ENCODE results near the gene SRSF3. TPM values are rescaled to one million over a fixed set of nuclear protein-coding genes. Genes with fewer than 3 reads are reported as not detected.
"Not testable (repeated sequence)": the region's sequence is repeated elsewhere in the genome, so short reads cannot be mapped to it uniquely, and the experiment has no call there.

Gene SRSF3
- total RNA-seq, 1 donor from 2014 or later, result 297 TPM

- Mint-ChIP-seq H3K36me3 (peaks cover 64% of the 10 kb centered on the region), H3K4me1 (peaks cover 8% of the 10 kb centered on the region), H3K4me3 (no peak overlapping the region), H3K9me3 (no peaks in the 10 kb centered on the region), H3K27ac (no peak overlapping the region), H3K27me3 (ENCODE audit: insufficient read depth, low read depth) (peaks cover 6% of the 10 kb centered on the region)
- H4K20me1 ChIP-seq (ENCODE audit: low read depth), result peaks cover 83% of the 10 kb centered on the region
- no peaks in the 10 kb centered on the region for H3K4me1 ChIP-seq
- peaks cover 45% of the 10 kb centered on the region for H3K79me2 ChIP-seq (ENCODE audit: low read depth)
- no peaks in the 10 kb centered on the region for H3K9me3 ChIP-seq (ENCODE audit: low read depth)
- TF ChIP-seq EZH2phosphoT487 (IDR thresholded peaks at IDR 0.05) (no peak), EZH2 (IDR thresholded peaks at IDR 0.05) (no peak), CTCF (IDR thresholded peaks at IDR 0.05) (no peak)
- H3F3A ChIP-seq (ENCODE audit: low read depth), result peaks cover 97% of the 10 kb centered on the region
- no peak overlapping the region for H3K4me2 ChIP-seq
- no peak overlapping the region for H3K9ac ChIP-seq
- no peak overlapping the region for H3K4me3 ChIP-seq
- H3K27me3 ChIP-seq, result no peaks in the 10 kb centered on the region
- no peak overlapping the region for H3K27ac ChIP-seq
- peaks cover 18% of the 10 kb centered on the region for H3K36me3 ChIP-seq
- H2AFZ ChIP-seq (replicated peaks), result no peak overlapping the region
- no peak for DNase-seq (ENCODE audit: low spot score)
Measured at GRCh38 chr6:36610041-36610955, 16.1 kb downstream of the SRSF3 start.

GRCh38 chr6:36610956-36611336, 16.8 kb downstream of the SRSF3 start:
- Histone ChIP-seq H3K79me2 (ENCODE audit: low read depth) (peaks cover 39% of the 10 kb centered on the region), H2AFZ (replicated peaks) (no peak overlapping the region), H3F3A (ENCODE audit: low read depth) (peaks cover 93% of the 10 kb centered on the region), H3K9me3 (ENCODE audit: low read depth) (no peaks in the 10 kb centered on the region), H3K4me3 (no peak overlapping the region), H3K9ac (no peak overlapping the region), H3K4me2 (no peak overlapping the region), H4K20me1 (ENCODE audit: low read depth) (peaks cover 76% of the 10 kb centered on the region), H3K4me1 (no peaks in the 10 kb centered on the region), H3K27ac (no peak overlapping the region), H3K36me3 (peaks cover 13% of the 10 kb centered on the region), H3K27me3 (no peaks in the 10 kb centered on the region)
- H3K4me1 Mint-ChIP-seq, result peaks cover 2% of the 10 kb centered on the region
- DNase-seq (ENCODE audit: low spot score), result no peak
- TF ChIP-seq EZH2phosphoT487 (IDR thresholded peaks at IDR 0.05) (no peak), CTCF (IDR thresholded peaks at IDR 0.05) (no peak), EZH2 (IDR thresholded peaks at IDR 0.05) (no peak)
- no peak overlapping the region for H3K27ac Mint-ChIP-seq
- H3K27me3 Mint-ChIP-seq (ENCODE audit: insufficient read depth, low read depth), result peaks cover 6% of the 10 kb centered on the region
- H3K36me3 Mint-ChIP-seq, result peaks cover 58% of the 10 kb centered on the region
- no peaks in the 10 kb centered on the region for H3K9me3 Mint-ChIP-seq
- no peak overlapping the region for H3K4me3 Mint-ChIP-seq

GRCh38 chr6:36611679-36612078, 17.5 kb downstream of the SRSF3 start:
- not testable (repeated sequence) for H3K27ac ChIP-seq; H3K27ac Mint-ChIP-seq; H3K4me3 Mint-ChIP-seq; H3K9me3 ChIP-seq (ENCODE audit: low read depth); H3K4me1 ChIP-seq; H2AFZ ChIP-seq (replicated peaks); DNase-seq (ENCODE audit: low spot score); H3K4me2 ChIP-seq; H3K27me3 ChIP-seq; H3K4me1 Mint-ChIP-seq; H3K9me3 Mint-ChIP-seq; H3K9ac ChIP-seq; H3K4me3 ChIP-seq; H3K27me3 Mint-ChIP-seq (ENCODE audit: insufficient read depth, low read depth)
- peaks cover 56% of the 10 kb centered on the region for H3K36me3 Mint-ChIP-seq
- Histone ChIP-seq H3F3A (ENCODE audit: low read depth) (peaks cover 90% of the 10 kb centered on the region), H4K20me1 (ENCODE audit: low read depth) (peaks cover 69% of the 10 kb centered on the region), H3K36me3 (peaks cover 13% of the 10 kb centered on the region), H3K79me2 (ENCODE audit: low read depth) (peaks cover 31% of the 10 kb centered on the region)

GRCh38 chr6:36612101-36612625, 18.0 kb downstream of the SRSF3 start:
- Histone ChIP-seq H3K4me2 (no peak overlapping the region), H3K27ac (no peak overlapping the region), H2AFZ (replicated peaks) (no peak overlapping the region), H3K79me2 (ENCODE audit: low read depth) (peaks cover 26% of the 10 kb centered on the region), H3K4me1 (no peaks in the 10 kb centered on the region), H3K36me3 (peaks cover 8% of the 10 kb centered on the region), H3K9me3 (ENCODE audit: low read depth) (no peaks in the 10 kb centered on the region), H3F3A (ENCODE audit: low read depth) (peaks cover 85% of the 10 kb centered on the region), H3K9ac (no peak overlapping the region), H3K4me3 (no peak overlapping the region), H4K20me1 (ENCODE audit: low read depth) (peaks cover 64% of the 10 kb centered on the region), H3K27me3 (no peaks in the 10 kb centered on the region)
- H3K4me1 Mint-ChIP-seq, result no peaks in the 10 kb centered on the region
- H3K27me3 Mint-ChIP-seq (ENCODE audit: insufficient read depth, low read depth), result peaks cover 6% of the 10 kb centered on the region
- no peak overlapping the region for H3K4me3 Mint-ChIP-seq
- no peak overlapping the region for H3K27ac Mint-ChIP-seq
- no peak for DNase-seq (ENCODE audit: low spot score)
- peaks cover 54% of the 10 kb centered on the region for H3K36me3 Mint-ChIP-seq
- no peaks in the 10 kb centered on the region for H3K9me3 Mint-ChIP-seq
- TF ChIP-seq CTCF (IDR thresholded peaks at IDR 0.05) (no peak), EZH2phosphoT487 (IDR thresholded peaks at IDR 0.05) (no peak), EZH2 (IDR thresholded peaks at IDR 0.05) (no peak)

Measured in neural progenitor cell (in vitro differentiated cells).